A204.1 (cell line): ENCODE results near the gene ANKRD37.

ENCODE experiments used
- FAIRE-seq: peaks from 2 replicates; lab custom pipeline; 2012; peaks lifted over from hg19 to GRCh38; lab: Jason Lieb, UNC

The ANKRD37 gene

DNA sequence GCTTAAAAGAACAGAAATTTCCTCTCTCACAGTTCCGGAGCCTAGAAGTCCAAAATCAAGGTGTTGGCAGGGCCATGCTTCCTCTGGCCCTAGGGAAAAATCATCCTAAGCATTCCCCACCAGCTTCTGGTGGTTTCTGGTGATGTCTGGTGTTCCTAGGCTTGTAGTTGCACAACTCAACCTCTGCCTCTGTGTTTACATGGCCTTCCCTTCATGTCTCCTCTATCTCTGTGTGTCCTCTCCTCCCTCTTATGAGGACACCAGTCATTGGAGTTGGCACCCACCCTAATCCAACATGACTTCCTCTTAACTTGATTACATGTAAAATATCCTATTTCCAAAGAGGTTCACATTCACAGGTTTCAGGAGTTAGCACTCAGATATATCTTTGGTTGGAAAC lies 16.3 kb upstream of the ANKRD37 start:
- no peak for FAIRE-seq

DNA sequence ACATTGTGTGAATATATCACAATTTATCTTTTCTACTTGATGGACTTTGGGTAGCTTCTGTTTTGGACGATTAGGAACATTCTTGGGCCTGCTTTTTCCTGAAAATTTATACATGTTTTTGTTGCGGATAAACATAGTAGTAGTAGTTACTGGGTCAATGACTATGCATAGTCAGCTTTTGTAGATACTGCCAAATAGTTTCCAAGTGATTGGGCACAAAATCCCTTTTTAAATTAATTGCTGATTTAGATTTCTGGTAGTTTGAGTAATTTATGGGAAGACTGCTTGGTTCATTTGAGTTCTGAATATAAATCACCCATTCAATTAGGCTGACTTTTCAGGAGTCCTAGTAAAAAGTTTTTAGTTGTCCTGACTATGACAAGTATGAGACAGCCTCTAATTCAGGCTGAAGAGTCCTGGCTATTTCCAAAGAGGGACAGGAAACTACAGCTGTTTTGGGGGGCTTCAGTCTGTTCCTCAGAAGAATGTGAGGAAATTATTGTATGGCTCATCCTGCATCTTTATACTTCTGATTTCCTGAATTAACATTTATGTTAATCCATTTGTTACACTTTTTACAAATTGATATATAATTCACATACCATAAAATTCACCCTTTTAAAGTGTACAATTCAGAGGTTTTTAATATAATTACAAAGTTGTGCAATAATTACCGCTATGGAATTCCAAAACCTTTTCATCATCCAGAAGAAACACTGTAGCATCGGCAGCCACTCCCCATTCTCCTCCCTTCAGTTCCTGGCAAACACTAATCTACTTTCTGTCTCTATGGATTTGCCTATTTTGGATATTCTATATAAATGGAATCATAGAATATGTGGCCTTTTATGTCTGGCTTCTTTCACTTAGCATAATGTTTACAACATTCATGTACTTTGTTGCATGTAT lies 15.1 kb upstream of the ANKRD37 start:
- FAIRE-seq: no peak

DNA sequence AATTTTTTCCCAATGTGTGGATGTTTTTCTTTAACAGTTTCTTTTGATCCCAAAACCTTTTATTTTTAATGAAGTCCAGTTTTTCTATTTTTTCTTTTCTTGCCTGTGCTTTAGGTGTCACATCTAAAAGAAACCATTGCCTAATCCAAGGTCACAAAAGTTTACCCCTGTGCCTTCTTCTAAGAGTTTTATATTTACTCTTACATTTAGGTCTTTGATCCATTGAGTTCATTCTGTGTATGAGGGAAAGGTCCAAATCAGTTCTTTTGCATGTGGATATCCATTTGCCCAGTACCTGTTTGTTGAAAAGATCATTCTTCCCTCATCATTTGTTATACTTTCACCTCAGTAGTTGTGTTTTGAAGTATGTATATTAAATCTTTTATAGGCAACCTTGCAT lies 13.9 kb upstream of the ANKRD37 start:
- FAIRE-seq: no peak

DNA sequence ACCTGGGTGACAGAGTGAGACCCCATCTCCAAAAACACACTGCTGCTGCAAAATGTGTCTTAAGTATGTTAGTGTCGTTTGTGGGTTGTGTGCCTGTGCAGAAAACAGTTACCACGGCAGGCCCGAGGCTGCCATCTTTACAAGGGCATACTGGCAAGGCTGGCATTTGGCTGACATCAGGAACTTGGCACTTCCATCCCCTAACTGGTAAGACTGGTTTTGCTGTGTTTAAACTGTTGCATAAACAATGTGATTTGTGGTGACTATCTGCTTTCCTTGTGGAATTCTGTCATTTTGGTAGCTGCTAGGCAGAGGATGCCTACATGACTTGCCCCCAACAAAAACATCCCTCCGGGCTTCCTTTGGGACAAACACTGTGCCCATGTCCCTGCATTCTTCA lies 13.2 kb upstream of the ANKRD37 start:
- FAIRE-seq: no peak

DNA sequence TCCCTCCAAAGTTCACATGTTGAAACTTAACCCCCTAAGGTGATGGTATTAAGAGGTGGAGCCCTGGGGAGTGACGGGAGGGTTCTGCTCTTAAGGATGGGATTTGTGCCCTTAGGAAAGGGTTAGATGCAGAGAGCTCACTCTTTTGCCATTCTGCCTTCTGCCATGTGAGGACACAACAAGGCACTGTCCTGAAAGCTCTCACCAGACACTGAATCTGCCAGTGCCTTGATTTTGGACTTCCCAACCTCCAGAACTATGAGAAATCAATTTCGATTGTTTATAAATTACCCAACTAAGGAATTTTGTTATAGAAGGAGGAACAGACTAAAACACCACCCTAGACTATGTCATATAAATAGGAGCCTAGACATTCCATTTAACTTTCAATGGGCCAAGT lies 12.6 kb upstream of the ANKRD37 start:
- no peak for FAIRE-seq

DNA sequence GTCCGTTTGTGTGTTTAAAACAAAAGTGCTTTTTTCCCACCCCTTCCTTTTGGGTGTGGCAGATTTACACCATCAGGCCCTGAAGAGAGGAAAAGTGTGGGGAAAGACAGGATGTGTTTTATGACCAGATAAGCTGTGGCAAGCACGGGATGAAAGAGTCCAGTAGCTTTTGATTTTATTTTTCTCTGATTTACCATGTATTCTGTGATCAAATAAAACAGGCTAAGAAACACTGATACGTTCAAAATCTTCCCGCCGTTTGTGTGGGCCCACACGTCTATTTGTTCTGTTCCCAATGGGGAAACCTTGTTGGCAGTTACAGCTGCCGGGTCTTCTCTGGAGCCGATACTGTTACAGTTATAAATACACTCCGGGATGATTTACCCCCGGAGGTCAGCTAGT lies 11.7 kb upstream of the ANKRD37 start:
- FAIRE-seq: no peak

DNA sequence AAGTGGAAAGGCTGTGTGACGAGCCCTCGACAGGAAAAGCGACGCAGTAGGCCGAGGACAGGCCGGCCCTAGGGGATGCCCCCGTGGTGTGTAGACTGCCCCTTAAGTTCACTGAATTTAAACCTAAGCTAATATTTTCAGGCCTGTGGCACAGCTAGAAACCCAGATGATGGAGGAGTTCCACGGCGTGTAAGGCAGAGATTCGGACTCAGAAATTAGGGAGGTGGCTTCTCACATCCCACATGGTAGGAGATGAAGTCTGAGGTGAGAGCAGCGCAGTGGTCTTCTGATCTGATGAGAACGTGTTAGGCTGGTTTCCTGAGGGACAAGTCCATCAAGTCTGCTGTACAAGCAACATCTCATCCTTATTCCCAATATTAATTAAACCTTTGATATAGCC lies 8.7 kb upstream of the ANKRD37 start:
- no peak for FAIRE-seq

DNA sequence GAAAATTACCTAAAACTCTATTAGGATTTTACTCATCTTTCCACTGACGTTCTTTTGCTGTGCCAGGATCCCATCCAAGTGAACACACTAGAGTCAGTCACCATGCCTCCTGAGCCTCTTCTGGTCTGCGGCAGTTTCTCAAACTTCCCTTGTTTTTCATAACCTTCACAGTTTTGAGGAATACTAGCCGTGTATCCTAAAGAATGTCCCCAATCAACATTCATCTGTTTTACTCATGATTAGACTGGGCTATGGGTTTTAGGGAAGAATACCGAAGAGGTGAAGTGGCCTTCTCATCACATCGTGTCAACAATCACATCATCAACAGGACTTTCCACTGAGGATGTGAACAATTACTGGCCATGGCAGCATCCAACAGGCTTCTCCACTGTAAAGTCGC lies 5.7 kb upstream of the ANKRD37 start:
- FAIRE-seq: no peak

DNA sequence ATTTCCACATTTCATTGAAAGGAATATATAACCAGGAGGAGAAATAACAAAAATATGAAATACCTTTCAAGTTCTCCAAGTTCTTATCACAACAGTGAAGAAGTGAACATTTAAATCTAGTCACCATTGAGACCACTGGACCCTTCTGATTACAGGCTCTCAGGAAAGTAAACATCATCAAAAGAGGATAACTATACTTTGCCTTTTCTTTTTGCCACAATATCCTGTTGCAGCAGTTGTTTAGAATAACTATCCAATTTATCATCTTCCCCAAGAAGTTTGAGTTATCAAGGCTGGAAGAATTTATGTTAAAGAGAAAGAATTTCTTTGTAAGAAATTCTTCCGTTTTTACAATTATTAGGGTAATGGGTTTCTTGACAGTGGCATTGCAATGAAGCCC lies 4.5 kb upstream of the ANKRD37 start:
- no peak for FAIRE-seq

DNA sequence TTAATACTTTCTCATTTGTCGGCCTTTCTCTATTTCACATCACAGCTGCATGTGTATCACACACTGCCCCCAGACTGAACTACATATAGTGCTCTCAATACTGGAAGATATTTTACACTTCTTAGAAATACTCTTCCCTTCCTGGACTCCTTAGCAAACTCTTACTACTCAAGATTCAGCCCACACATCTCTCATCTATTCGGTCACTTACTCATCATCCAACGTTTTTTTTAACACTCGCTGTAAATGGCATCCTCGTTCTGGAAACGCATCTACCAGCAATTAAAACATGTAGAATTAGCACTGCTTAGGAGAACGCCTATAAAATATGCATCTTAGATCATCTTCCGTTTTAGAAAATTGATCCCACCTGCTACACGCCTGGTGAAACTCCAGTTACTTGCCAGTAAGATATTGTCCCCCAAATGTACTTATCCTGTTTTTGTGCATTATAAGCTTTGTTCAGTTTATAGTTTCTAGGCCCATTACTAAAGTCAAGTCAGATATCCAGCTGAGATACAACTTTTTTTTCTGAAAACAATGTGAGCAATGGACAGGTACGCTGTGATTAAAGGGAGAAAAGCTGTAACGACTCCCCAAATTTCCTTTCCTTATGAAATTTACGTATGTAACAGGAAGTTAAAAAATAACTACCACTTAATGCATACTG lies 1.9 kb upstream of the ANKRD37 start:
- FAIRE-seq: no peak

DNA sequence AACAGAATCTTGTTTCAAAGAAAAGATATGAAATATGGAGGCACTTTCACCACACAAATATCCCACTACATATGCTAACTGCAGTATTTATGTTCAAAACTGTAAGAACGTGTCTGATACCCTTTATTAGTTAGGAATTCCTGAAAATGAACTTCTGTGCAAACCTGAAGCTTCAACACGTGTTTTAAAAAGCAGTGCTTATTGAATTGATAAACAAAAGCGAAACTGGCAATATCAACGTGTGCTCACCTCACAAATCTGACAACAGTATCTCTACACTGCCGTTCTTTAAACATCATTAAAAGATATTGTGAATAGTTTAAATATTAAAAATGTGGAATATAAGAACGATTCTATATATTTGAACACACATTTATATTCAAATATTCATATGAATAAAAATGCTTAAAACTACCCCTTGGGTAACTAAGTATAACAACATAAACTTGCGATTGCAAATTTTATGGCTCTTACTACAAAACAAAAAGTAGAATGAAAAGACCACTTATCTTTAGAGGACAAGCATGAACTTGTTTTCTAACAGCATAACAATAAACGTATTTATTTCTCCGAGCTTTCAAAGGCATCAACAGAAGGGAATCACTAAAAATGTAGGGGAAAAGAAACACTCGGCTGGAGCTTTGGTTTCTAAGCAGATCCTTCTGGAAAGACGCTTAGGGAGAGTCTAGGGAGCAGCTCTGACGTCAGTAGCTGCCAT lies 1.2 kb upstream of the ANKRD37 start, which contains the start of gene LRP2BP:
Gene LRP2BP, minus strand, starts transcription at position 687 of the 718 bp plus-strand sequence. CDS start 17,738 bp downstream, outside the sequence.
- FAIRE-seq: no peak

DNA sequence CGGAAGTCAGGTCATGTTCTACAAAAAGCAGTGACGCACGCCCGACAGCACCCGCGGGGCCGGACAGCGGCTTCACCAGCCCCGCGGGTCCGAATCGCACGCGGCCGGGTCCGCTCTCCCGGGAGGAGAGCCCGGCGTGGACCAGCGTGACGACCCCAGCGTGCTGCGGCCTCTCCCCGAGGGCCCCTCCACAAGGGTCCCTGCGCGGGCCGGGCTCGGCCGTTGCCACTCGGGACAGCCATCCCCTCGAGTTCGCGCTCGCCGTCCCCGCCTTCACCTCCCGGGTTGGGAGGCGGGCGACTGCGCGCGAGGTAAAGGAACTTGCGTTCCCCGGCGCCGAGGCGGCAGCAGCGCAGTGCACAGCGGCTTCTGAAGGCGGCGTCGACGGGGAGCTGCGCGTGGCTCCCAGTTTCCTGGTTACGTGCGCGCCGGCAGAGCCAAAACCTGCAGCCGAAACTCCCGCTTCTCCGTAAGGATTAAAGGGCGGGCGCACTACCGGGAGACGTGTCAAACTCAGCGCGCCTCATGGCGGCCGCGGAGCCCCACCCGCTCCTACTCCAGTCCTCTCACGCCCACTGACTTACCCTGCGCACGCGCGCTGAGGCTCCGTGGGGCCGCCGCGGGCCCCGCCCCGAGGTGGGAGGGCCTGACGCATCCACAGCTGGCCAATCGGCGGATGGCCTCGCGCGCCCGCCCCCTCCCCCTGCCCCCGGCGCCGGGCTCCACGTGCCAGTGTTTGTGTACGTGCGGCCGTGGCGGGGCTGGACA lies 501 bp upstream of the ANKRD37 start:
- no peak for FAIRE-seq

DNA sequence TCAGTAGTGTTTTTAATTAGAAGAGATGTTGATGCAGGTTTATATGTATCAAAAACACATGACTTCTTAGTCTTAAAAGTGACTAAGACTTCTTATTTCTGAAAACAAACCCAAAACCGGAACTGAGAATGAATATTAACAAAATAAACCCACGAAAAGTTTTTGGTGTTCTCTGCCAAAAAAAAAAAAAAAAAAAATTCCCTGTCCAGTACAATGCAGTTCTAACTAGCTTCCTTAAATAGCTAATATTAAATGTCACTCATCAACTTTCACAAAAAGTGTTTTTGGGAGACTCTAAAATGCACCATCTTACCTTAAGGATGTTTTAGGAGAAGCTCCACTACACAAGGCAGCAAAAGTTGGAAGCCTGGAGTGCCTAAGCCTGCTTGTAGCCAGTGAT lies 2.0 kb downstream of the ANKRD37 start:
- no peak for FAIRE-seq

DNA sequence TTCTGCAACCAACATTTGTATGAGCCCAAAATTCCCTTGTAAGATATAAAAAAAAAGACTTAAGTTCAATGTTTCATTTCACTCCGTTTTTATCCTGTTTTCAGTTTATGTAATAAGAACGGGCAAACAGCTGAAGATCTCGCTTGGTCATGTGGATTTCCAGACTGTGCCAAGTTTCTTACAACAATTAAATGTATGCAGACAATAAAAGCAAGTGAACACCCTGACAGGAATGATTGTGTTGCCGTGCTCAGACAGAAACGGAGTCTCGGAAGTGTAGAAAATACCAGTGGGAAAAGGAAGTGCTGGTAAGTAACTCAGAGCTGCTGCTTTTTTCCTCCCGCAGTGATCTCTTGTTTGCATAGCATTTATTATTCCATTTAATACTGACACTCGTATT lies 2.8 kb downstream of the ANKRD37 start:
- FAIRE-seq: no peak

DNA sequence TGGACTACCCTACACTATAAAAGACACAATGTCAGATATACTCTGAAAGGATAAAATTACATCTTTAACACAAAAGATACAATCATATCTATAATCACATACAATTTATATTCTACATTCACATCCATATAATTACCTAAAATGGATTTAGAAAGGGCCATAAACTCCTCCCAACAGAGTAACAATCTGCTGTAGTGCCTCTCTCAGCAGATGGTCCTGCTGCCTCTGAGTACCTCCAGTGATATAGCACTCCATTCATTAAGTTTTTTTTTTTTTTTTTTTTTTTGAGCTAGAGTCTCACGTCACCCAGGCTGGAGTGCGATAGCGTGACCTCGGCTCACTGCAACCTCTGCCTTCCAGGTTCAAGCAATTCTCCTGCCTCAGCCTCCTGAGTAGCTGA lies 7.4 kb downstream of the ANKRD37 start:
- FAIRE-seq: no peak

DNA sequence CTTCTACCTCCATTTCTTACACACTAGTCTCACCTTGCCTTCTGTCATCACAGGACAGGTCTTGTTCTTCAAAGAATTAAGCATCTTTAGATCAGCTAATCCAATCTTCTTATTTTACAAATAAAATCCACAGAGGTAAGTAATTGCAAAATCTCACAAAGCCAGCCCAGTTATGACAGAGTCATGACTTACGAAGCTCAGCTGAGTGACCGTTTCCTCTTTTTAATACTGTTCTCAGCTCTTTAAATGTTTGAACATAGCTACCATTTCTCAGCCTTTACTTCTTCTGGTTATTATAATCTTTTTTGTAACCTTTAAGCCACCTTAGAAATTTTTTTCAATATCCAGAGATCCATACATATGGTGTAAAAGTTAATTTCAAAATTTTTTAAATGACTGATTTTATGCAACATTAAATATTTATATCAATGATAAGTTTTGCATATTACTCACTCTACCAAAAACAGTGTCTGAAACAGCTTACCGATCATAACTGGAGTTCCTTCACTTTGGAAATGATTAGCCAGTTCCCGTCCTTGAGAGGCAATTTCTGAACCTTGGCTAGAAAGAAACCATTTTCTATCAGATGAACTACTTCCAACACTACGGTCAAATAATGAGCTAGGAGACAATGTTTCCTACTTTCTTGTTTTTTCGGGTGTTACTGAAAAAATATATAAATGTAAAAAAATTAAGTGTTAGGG lies 8.8 kb downstream of the ANKRD37 start:
- FAIRE-seq: no peak

DNA sequence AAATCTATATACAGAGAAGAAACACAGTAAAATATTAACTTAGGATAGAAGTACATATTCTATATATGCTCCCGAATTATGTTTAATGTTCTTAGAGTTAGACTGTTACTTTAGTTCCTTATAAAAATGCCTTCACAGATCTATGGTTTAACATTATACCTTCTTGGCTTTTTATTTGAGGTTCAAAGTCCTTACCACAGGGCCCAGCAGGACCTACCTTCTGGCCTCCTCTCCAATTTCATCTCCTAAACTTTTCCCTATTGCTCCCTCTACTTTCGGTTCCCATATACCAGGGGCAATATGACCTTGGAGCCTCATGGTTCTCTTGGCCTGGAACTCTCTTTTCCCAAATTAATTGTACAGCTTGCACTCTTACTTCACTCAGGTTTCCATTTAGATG lies 11.8 kb downstream of the ANKRD37 start:
- no peak for FAIRE-seq

DNA sequence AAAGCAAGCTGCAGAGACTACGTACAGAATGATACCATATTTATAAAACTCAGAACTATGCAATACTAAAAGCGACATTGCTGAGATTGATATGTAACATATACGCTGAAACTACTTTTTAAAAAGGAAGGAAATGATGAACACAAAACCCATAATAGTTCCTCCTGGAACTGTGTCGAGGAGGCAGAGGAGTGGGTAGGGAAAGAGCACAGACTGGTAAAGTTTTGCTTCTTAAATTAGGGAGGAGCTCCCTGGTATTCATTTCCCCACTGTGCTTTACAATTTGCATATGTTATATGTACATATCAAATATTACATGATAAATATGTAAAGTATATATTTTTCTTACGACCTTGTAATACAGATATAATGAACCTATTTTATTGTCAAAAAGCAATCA lies 15.2 kb downstream of the ANKRD37 start:
- no peak for FAIRE-seq

DNA sequence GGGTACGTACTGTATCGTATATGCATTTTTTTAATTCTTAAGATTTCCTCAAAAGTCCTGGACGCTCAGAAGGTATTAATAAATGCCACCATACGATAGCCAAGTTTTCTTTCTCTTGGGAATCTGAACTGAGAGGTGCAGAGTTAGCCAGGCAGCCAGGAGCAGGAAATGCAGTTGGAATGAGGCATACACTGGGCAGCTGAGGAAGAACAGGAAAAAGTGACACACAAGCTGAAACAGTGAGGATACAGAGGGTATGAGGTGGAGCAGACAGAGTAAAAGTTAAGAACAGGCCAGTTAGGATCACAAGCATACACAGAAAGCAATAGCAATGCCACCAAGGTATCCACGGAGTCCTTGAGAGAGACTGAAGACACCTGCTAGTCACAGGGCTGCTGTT lies 15.8 kb downstream of the ANKRD37 start:
- FAIRE-seq: no peak

DNA sequence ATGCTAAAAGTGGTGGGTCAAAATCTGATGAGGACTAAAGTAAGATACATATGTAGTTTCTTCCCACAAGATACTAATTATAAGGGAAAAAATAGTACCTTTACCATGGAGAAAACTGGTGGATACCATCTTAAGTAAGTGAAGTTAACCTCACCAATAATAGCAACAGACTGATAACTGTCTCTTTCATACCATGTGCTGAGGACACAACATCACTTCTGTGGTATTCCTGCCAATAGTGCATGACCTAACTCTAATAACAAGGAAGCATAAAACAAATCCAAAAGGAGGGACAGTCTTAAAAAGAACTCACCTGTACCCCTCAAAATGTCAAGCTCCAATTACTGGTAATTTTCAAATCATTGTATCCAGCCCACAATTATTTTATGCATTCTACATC lies 20.3 kb downstream of the ANKRD37 start:
- FAIRE-seq: no peak

DNA sequence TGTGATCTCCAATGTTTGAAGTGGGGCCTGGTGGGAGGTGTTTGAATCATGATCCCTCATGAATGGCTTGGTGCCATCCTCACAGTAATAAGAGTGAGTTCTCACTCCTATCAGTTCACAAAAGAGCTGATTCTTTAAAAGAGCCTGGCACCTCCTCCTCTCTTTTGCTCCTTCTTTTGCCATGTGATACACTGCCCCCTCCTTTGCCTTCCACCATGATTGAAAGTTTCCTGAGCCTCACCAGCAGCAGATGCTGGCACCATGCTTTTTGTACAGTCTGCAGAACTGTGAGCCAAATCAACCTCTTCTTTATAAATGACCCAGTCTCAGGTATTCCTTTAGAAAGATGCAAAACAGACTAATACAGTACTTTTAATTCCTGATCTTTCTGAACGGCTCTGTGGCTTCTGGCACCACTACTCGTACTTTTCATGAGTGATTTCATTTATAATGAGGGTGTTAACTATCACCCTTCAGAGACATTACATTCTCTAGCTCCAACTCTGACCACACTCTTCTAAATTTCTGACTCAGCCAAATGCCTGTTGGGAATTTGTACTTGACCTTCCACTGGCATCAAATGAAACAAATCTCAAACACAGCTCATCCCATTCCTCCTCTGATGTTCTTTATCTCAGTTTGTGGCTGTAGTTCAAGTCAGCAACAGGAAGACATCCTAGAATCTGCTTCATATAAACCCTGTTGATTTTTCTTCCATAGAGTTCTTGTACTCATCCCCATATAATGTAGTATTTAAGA lies 24.9 kb downstream of the ANKRD37 start:
- FAIRE-seq: no peak
